SK-N-SH (cell line): ENCODE results near the gene SFMBT2. TPM values are rescaled to one million over a fixed set of nuclear protein-coding genes. Genes with fewer than 3 reads are reported as not detected.

ENCODE experiments used
- CTCF ChIA-PET: fragments of 300-600, 350-600 bp; formaldehyde crosslinking; extraction: SDS; loops from one replicate; lab custom pipeline; 2021; lab: Yijun Ruan, JAX
- POLR2A ChIA-PET: fragments of 350-600 bp; sonication (Branson Sonifier 250); formaldehyde crosslinking; extraction: SDS; loops from one replicate; lab custom pipeline; 2020; ENCODE audit warnings: antibody characterized with exemption, inconsistent platforms; lab: Yijun Ruan, JAX
- DNase-seq: peaks from one replicate; pipeline ENCODE4 v3.0.0; 2012
- H2AFZ ChIP-seq: fragments of 200-600 bp; sonication (generic); 2 replicates; pipeline ENCODE4 v1.8.1; 2016; ENCODE audit warnings: antibody characterized with exemption, mild to moderate bottlenecking, low read depth
- H3F3A ChIP-seq: fragments of 200-600 bp; sonication (generic); replicated peaks from 2 replicates; pipeline ENCODE3; 2016; ENCODE audit warnings: antibody characterized with exemption, mild to moderate bottlenecking; ENCODE audit not compliant: insufficient read depth
- H3K27ac ChIP-seq, 2 experiments: fragments of 200-500 bp in 1 of 2; fragments of 200-600 bp in 1 of 2; sonication (Bioruptor generic) in 1 of 2; sonication (generic), shearing (Covaris generic) in 1 of 2; 2 replicates each; pipeline versions ENCODE4 v1.5.1 to v1.6.1; 2014 to 2016; ENCODE audit warnings: low read depth in 2 of 2, inconsistent platforms in 1 of 2, low read length in 1 of 2, mild to moderate bottlenecking in 1 of 2, mixed read lengths in 1 of 2
- H3K27me3 ChIP-seq: fragments of 200-600 bp; sonication (generic), shearing (Covaris generic); 2 replicates; pipeline ENCODE4 v1.6.1; 2016; ENCODE audit warnings: mixed run types; ENCODE audit not compliant: insufficient read depth
- H3K36me3 ChIP-seq, 2 experiments: fragments of 200-500 bp in 1 of 2; fragments of 200-600 bp in 1 of 2; sonication (Bioruptor generic) in 1 of 2; sonication (generic) in 1 of 2; replicated peaks in 1 of 2; 2 replicates each; pipeline versions ENCODE3 to v1.5.1; 2014 to 2016; ENCODE audit warnings: low read length in 1 of 2, mild to moderate bottlenecking in 1 of 2; ENCODE audit not compliant: insufficient read depth in 2 of 2, control insufficient read depth in 1 of 2
- H3K4me1 ChIP-seq, 2 experiments: fragments of 200-500 bp in 1 of 2; fragments of 200-600 bp in 1 of 2; sonication (Bioruptor generic) in 1 of 2; sonication (generic), shearing (Covaris generic) in 1 of 2; 2 replicates each; pipeline versions ENCODE4 v1.5.1 to v1.6.1; 2014 to 2016; ENCODE audit warnings: low read depth in 1 of 2, low read length in 1 of 2, mixed run types in 1 of 2; ENCODE audit not compliant: insufficient read depth in 2 of 2, control insufficient read depth in 1 of 2
- H3K4me2 ChIP-seq: fragments of 200-600 bp; sonication (generic), shearing (Covaris generic); 2 replicates; pipeline ENCODE4 v1.6.1; 2017; ENCODE audit warnings: mixed run types
- H3K4me3 ChIP-seq, 2 experiments: fragments of 200-500 bp in 1 of 2; fragments of 200-600 bp in 1 of 2; sonication (Bioruptor generic) in 1 of 2; sonication (generic), shearing (Covaris generic) in 1 of 2; 2 replicates each; pipeline versions ENCODE4 v1.5.1 to v1.8.1; 2014 to 2016; ENCODE audit warnings: low read depth in 2 of 2, inconsistent platforms in 1 of 2, low read length in 1 of 2, mild to moderate bottlenecking in 1 of 2, mixed read lengths in 1 of 2, moderate library complexity in 1 of 2
- H3K79me2 ChIP-seq: fragments of 200-600 bp; sonication (generic); 2 replicates; pipeline ENCODE4 v1.8.1; 2017; ENCODE audit warnings: mild to moderate bottlenecking; ENCODE audit not compliant: insufficient read depth
- H3K9ac ChIP-seq: fragments of 200-600 bp; sonication (generic); 2 replicates; pipeline ENCODE4 v1.6.1; 2017; ENCODE audit warnings: mixed run types
- H3K9me2 ChIP-seq: fragments of 200-600 bp; sonication (generic); 2 replicates; pipeline ENCODE4 v1.6.1; 2017; ENCODE audit warnings: mixed run types
- H3K9me3 ChIP-seq: fragments of 200-600 bp; sonication (generic); 2 replicates; pipeline ENCODE4 v1.6.1; 2017; ENCODE audit warnings: mixed run types, mild to moderate bottlenecking, moderate library complexity
- H4K20me1 ChIP-seq: fragments of 200-600 bp; sonication (generic); 2 replicates; pipeline ENCODE4 v1.6.1; 2017; ENCODE audit warnings: mild to moderate bottlenecking, mixed run types; ENCODE audit not compliant: insufficient read depth
- CHD2 ChIP-seq: fragments of 150-350 bp; IDR thresholded peaks from 2 replicates; pipeline ENCODE4 v1.6.1; 2018; ENCODE audit warnings: low read length; ENCODE audit not compliant: partially characterized antibody
- ELF1 ChIP-seq: IDR thresholded peaks from 2 replicates; pipeline ENCODE4 v1.4.0; 2012
- EZH2phosphoT487 ChIP-seq: fragments of 200-600 bp; sonication (generic); IDR thresholded peaks from 2 replicates; pipeline ENCODE4 v1.6.1; 2017; ENCODE audit warnings: low read depth, mixed run types, mild to moderate bottlenecking, antibody characterized with exemption, moderate library complexity, borderline replicate concordance
- FOSL2 ChIP-seq: IDR thresholded peaks from 2 replicates; pipeline ENCODE4 v1.4.0; 2012; ENCODE audit warnings: low read depth, mild to moderate bottlenecking, moderate library complexity, borderline replicate concordance
- FOXM1 ChIP-seq: IDR thresholded peaks from 2 replicates; pipeline ENCODE4 v1.4.0; 2012; ENCODE audit warnings: low read depth, mild to moderate bottlenecking
- GATA2 ChIP-seq: sonication (generic); formaldehyde crosslinking; IDR thresholded peaks from 2 replicates; pipeline ENCODE4 v1.5.0; 2020; ENCODE audit warnings: mild to moderate bottlenecking, missing genetic modification reagents
- JUND ChIP-seq: IDR thresholded peaks from 2 replicates; pipeline ENCODE4 v1.4.0; 2012
- MAX ChIP-seq: IDR thresholded peaks from 2 replicates; pipeline ENCODE4 v1.4.0; 2012; ENCODE audit warnings: low read depth
- MXI1 ChIP-seq: IDR thresholded peaks from 2 replicates; pipeline ENCODE4 v1.6.1; 2012; ENCODE audit warnings: mild to moderate bottlenecking, low read depth, low read length, improper control_type of control experiment
- NFIC ChIP-seq: IDR thresholded peaks from 2 replicates; pipeline ENCODE4 v1.4.0; 2012; ENCODE audit warnings: borderline replicate concordance
- POLR2AphosphoS5 ChIP-seq: IDR thresholded peaks from 2 replicates; pipeline ENCODE4 v1.6.1; 2012; ENCODE audit warnings: low read depth, low read length
- RAD21 ChIP-seq: IDR thresholded peaks from 2 replicates; pipeline ENCODE4 v1.6.1; 2012; ENCODE audit warnings: mild to moderate bottlenecking, low read length
- REST ChIP-seq: IDR thresholded peaks from 2 replicates; pipeline ENCODE4 v1.6.1; 2012; ENCODE audit warnings: mild to moderate bottlenecking, low read depth, low read length, moderate library complexity
- SIN3A ChIP-seq: IDR thresholded peaks from 2 replicates; pipeline ENCODE4 v1.6.1; 2012; ENCODE audit warnings: low read depth, mild to moderate bottlenecking, low read length, moderate library complexity, borderline replicate concordance
- TCF12 ChIP-seq: IDR thresholded peaks from 2 replicates; pipeline ENCODE4 v1.4.0; 2012
- TEAD4 ChIP-seq: IDR thresholded peaks from 2 replicates; pipeline ENCODE4 v1.4.0; 2012; ENCODE audit warnings: mild to moderate bottlenecking, borderline replicate concordance; ENCODE audit not compliant: insufficient read depth
- USF2 ChIP-seq: fragments of 150-350 bp; IDR thresholded peaks from 2 replicates; pipeline ENCODE4 v1.6.1; 2017; ENCODE audit warnings: antibody characterized with exemption, low read length, low read depth, borderline replicate concordance
- ZBTB33 ChIP-seq: IDR thresholded peaks from 2 replicates; pipeline ENCODE4 v1.4.0; 2012; ENCODE audit warnings: low read depth, borderline replicate concordance
- WGBS: methylation state at CpG from one replicate; pipeline ENCODE4 v1.1.6; 2017; ENCODE audit warnings: low lambda C conversion rate; 5-methylcytosine and 5-hydroxymethylcytosine counted together
- polyA plus RNA-seq, 3 experiments: library from polyadenylated mRNA; depleted of rRNA; stranded (reverse); fragments of >200 nt; gene quantifications; 2 replicates each; pipeline ENCODE4 v1.2.3, GENCODE V29; 2012

The SFMBT2 gene
- polyA plus RNA-seq, 1 of the 3 experiments (the other 2 are of a cell fraction), result 0.20 TPM

GRCh38 chr10:7283246-7283645 is 127.6 kb downstream of the SFMBT2 start:
- Histone ChIP-seq H3K9me3 (no peaks in the 10 kb centered on the region), H3K4me3 (no peak overlapping the region), H3K36me3 (no peaks in the 10 kb centered on the region), H3K9ac (no peak overlapping the region), H3K9me2 (no peaks in the 10 kb centered on the region), H2AFZ (no peak overlapping the region), H3K4me2 (no peak overlapping the region), H4K20me1 (no peaks in the 10 kb centered on the region), H3K4me1 (peaks cover 0 to 2% of the 10 kb centered on the region in 2 experiments; a peak in 1 of 4 replicates), H3K27me3 (no peaks in the 10 kb centered on the region), H3K27ac (no peak overlapping the region), H3F3A (no peaks in the 10 kb centered on the region), H3K79me2 (no peaks in the 10 kb centered on the region)
- ChIA-PET POLR2A (no interaction called here), CTCF (no interaction called here)
- 45% methylated on average over 2 of the region's 2 CpGs for WGBS
- DNase-seq, result no peak
- TF ChIP-seq USF2 (no peak), CHD2 (no peak), SIN3A (no peak), FOXM1 (no peak), RAD21 (no peak), GATA2 (no peak), MAX (no peak), MXI1 (no peak), JUND (no peak), ELF1 (no peak), POLR2AphosphoS5 (no peak), TEAD4 (no peak), REST (no peak), EZH2phosphoT487 (no peak), NFIC (no peak)

GRCh38 chr10:7282457-7282856 is 128.4 kb downstream of the SFMBT2 start:
- Histone ChIP-seq H3K4me1 (peaks cover 0 to 10% of the 10 kb centered on the region in 2 experiments; a peak in 2 of 4 replicates), H3K79me2 (no peaks in the 10 kb centered on the region), H3F3A (no peaks in the 10 kb centered on the region), H4K20me1 (no peaks in the 10 kb centered on the region), H3K27me3 (no peaks in the 10 kb centered on the region), H3K27ac (no peak overlapping the region; a peak in 1 of 4 replicates), H3K9ac (no peak overlapping the region), H3K4me3 (no peak overlapping the region), H3K4me2 (no peak overlapping the region), H3K36me3 (no peaks in the 10 kb centered on the region), H3K9me3 (no peaks in the 10 kb centered on the region), H3K9me2 (no peaks in the 10 kb centered on the region), H2AFZ (no peak overlapping the region)
- 57% methylated on average over 7 of the region's 7 CpGs for WGBS
- DNase-seq, result no peak
- ChIA-PET CTCF (no interaction called here), POLR2A (no interaction called here)
- TF ChIP-seq CHD2, result no peak
- no peak for TF ChIP-seq SIN3A
- TF ChIP-seq TCF12, result no peak
- no peak for TF ChIP-seq EZH2phosphoT487
- TF ChIP-seq FOXM1, result no peak
- no peak for TF ChIP-seq FOSL2
- TF ChIP-seq MXI1, result no peak
- no peak for TF ChIP-seq ZBTB33
- TF ChIP-seq REST, result no peak
